Raji (cell line): ENCODE measurements around the gene SYK.

Experiments used
- POLR2A ChIP-seq: IDR thresholded peaks from 2 replicates; pipeline ENCODE4 v1.6.1; 2011; ENCODE audit warnings: low read depth, low read length, control low read depth; ENCODE audit not compliant: insufficient read depth

SYK gene

DNA sequence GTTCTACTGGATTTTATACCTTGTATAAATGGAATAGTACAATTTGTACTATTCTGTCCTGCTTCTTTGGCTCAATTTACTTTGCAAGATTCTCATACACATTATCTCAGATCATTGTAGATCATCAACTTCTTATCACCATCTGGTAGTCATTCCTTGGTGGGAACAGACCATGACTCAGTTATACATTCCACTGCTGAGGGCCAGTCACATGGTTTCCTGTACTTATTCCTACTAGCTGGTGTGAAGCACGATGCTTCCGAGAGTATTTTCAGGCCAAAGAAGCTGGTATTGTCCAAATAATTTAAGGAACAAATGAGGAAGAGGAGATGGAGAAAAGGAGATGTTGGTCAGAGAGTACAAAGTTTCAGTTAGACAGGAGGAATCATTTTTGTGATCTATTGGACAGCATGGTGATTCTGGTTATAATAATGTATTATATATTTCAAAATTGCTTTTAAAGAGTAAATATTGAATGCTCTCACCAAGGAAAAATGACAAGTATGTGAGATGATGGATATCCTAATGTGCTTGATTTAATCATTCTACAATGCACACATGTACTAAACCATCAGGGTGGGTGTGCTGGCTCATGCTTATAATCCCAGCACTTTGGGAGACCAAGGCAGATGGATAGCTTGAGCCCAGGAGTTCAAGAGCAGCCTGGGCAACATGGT is 124.1 kb downstream of the SYK start:
- no peak for TF ChIP-seq POLR2A

DNA sequence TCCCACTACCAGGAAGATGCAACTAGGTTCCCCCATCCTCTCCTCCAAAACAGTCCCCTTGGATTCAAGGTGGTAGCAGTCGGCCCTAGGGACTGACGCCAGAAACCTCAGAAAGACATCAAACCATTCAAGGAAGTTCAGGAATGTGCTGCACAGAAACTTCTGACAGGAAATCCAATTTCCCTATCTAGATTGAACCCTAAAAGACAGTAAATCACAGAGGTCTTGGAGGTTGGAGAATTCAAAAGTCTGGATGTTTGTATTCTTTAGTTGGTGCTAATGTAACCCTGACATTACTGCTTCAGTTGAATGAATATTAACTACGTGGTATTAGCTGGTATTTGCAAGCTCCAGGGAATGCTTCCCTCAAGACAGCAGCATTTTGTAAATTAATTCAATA is 125.3 kb downstream of the SYK start:
- TF ChIP-seq POLR2A: no peak

- TF ChIP-seq POLR2A: no peak
Measured at GRCh38 chr9:90927496-90927895, 125.9 kb downstream of the SYK start.

DNA sequence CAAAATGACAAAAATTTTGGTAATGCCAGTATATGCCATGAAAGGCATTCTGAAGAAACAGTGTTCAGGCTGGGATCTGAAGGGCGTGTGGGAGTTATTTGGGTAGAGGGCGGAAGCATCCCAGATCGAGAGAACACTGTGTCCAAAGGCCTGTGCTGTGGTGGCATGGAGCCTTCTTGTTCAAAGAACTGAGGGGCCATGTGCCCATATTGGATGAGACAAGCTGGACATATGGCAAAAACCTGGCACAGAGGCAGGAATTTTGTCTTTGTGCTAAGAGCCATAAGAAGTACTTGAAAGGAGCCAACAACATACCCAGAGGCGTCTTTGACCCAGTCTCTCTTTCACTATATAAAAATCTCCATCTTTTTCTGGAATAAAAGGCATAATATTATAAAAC is 128.0 kb downstream of the SYK start:
- TF ChIP-seq POLR2A: no peak

- TF ChIP-seq POLR2A: no peak
Measured at GRCh38 chr9:90933468-90933867, 131.8 kb downstream of the SYK start.

- no peak for TF ChIP-seq POLR2A
Measured at GRCh38 chr9:90939351-90939750, 137.7 kb downstream of the SYK start.

GRCh38 chr9:90940280-90940679 is 138.7 kb downstream of the SYK start:
- TF ChIP-seq POLR2A: no peak

- no peak for TF ChIP-seq POLR2A
Measured at GRCh38 chr9:90941661-90942060, 140.0 kb downstream of the SYK start.

- no peak for TF ChIP-seq POLR2A
Measured at GRCh38 chr9:90942555-90942954, 140.9 kb downstream of the SYK start.

DNA sequence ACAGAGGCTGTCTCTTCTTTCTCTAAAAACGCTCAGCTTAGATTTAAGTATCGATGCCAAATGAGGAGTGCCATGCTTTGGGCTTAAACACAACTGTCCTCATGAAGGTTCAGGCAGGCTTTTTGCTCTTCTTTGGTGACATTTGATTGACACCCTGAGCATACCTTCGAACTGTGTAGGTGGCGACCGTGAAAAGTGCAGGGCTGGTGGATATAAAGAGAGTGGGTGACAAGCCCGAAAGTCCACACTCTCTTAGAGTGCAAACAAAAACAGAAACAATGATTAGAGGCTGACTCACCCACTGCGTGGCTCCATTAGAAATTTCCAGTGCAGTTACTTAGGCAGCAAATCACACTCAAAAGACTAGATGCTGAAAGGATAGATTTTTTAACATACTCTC is 141.7 kb downstream of the SYK start:
- no peak for TF ChIP-seq POLR2A

DNA sequence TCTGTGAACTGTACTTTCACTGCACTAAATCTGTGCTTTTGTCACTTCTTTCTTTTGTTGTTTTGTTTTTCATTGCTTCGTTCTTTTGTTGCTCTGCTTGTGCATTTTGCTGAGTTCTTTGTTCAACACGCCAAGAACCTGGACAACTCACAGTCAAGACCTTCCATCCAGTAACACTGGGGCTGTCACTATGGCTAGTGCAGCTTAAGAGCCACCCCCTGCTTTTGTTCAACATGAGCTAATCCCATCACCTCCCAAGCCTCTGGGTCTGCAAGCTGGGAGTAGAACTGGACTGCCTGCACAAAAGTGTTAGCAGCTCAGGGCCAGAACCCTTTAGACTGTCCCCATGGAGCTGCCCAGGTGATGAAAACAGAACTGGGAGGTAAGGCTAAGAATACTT is 143.7 kb downstream of the SYK start:
- TF ChIP-seq POLR2A: no peak

DNA sequence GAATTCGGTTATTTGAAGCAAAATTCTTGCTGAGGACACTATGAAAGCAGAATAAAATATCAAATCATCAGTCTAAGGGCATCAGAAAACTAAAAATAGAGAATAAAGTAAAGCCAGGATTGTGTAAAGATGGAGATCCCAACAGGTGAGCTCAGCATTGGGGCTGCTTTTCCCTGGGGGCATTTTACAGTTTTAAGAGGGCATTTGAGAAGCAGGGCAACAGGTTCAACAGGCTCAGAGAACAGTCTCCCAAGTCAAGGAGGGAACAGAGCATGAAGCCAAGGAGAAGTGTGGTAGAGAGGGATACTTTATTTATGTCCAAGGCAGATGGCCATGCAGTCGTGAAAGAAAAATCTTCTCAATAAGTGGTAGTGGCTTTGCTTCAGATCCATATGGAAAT is 145.4 kb downstream of the SYK start:
- no peak for TF ChIP-seq POLR2A
